GM13976 (cell line): ENCODE results near the gene C5orf46.

ENCODE experiments used
- DNase-seq: peaks from one replicate; pipeline ENCODE4 v3.0.0; 2012; ENCODE audit warnings: low spot score
- CTCF ChIP-seq: IDR thresholded peaks from 2 replicates; pipeline ENCODE4 v1.5.1; 2012; ENCODE audit warnings: borderline replicate concordance, mild to moderate bottlenecking; ENCODE audit not compliant: insufficient read depth; ENCODE audit errors: extremely low read depth, missing control alignments, control extremely low read depth
- in situ Hi-C: fragments of 300-500 bp; cut with MboI; formaldehyde crosslinking; loops from one replicate; pipeline ENCODE4 v1.12.0; 2022; ENCODE audit warnings: low sequenced_read_pairs, mixed read lengths, inconsistent platforms; ENCODE audit not compliant: unreplicated experiment

C5orf46 gene

GRCh38 chr5:147927901-147928300 lies 21.6 kb upstream of the C5orf46 start:
- no peak for TF ChIP-seq CTCF
- in situ Hi-C loops: no loop called here
- no peak for DNase-seq

GRCh38 chr5:147925020-147925419 lies 18.7 kb upstream of the C5orf46 start:
- no peak for TF ChIP-seq CTCF
- no peak for DNase-seq
- in situ Hi-C loops: no loop called here

GRCh38 chr5:147921136-147921535 lies 14.8 kb upstream of the C5orf46 start:
- DNase-seq: no peak
- TF ChIP-seq CTCF: no peak
- in situ Hi-C loops: no loop called here

GRCh38 chr5:147920420-147921030 lies 14.2 kb upstream of the C5orf46 start:
- in situ Hi-C loops: no loop called here
- no peak for TF ChIP-seq CTCF
- no peak for DNase-seq

GRCh38 chr5:147918899-147919298 lies 12.6 kb upstream of the C5orf46 start:
- in situ Hi-C loops: no loop called here
- no peak for TF ChIP-seq CTCF
- DNase-seq: no peak

GRCh38 chr5:147918101-147918685 lies 11.9 kb upstream of the C5orf46 start:
- no peak for TF ChIP-seq CTCF
- DNase-seq: no peak
- in situ Hi-C loops: no loop called here
